HG03521 (cell line): ENCODE measurements around the gene ARHGEF17.
A peak's percentile ranks its signal among the peaks of the same experiment; 100 is the strongest.
"Not testable (repeated sequence)": the region's sequence is repeated elsewhere in the genome, so short reads cannot be mapped to it uniquely, and the experiment has no call there.

Experiments used
- ATAC-seq: cut with Tn5 transposase; IDR thresholded peaks from one replicate; pipeline ENCODE4 v1.9.1; 2021; ENCODE audit warnings: mild to moderate bottlenecking, moderate library complexity; ENCODE audit not compliant: unreplicated experiment

ARHGEF17 gene

GRCh38 chr11:73271936-73272679, 36.0 kb upstream of the ARHGEF17 start, which contains the start of gene P2RY6:
Gene P2RY6 (plus strand): TSS chr11:73272338. CDS start chr11:73296519, 24,181 bp downstream.
- no peak for ATAC-seq

- ATAC-seq, result no peak
These were observed 35.4 kb upstream of the ARHGEF17 start for GRCh38 chr11:73272680-73273038.

GRCh38 chr11:73273222-73273895, 34.7 kb upstream of the ARHGEF17 start:
- no peak for ATAC-seq

GRCh38 chr11:73274191-73274590, 33.9 kb upstream of the ARHGEF17 start:
- not testable (repeated sequence) for ATAC-seq

GRCh38 chr11:73274722-73275380, 33.2 kb upstream of the ARHGEF17 start:
- ATAC-seq, result no peak

- ATAC-seq, result no peak
These were observed 32.7 kb upstream of the ARHGEF17 start for GRCh38 chr11:73275381-73275750.

GRCh38 chr11:73277467-73277866, 30.6 kb upstream of the ARHGEF17 start:
- ATAC-seq, result no peak

- ATAC-seq, result no peak
These were observed 27.4 kb upstream of the ARHGEF17 start for GRCh38 chr11:73280626-73281025.

- ATAC-seq, result no peak
These were observed 26.8 kb upstream of the ARHGEF17 start for GRCh38 chr11:73281201-73281741.

- ATAC-seq, result no peak
These were observed 26.0 kb upstream of the ARHGEF17 start for GRCh38 chr11:73281796-73282660.

GRCh38 chr11:73283276-73284000, 24.6 kb upstream of the ARHGEF17 start:
- ATAC-seq, result no peak

- ATAC-seq, result no peak
These were observed 24.0 kb upstream of the ARHGEF17 start for GRCh38 chr11:73284106-73284505.

GRCh38 chr11:73285721-73286120, 22.4 kb upstream of the ARHGEF17 start:
- ATAC-seq, result no peak

- no peak for ATAC-seq
These were observed 21.8 kb upstream of the ARHGEF17 start for GRCh38 chr11:73286240-73286810.

- no peak for ATAC-seq
These were observed 20.5 kb upstream of the ARHGEF17 start for GRCh38 chr11:73287400-73288101.

- ATAC-seq, result no peak
These were observed 19.7 kb upstream of the ARHGEF17 start for GRCh38 chr11:73288192-73288872.

GRCh38 chr11:73288873-73289707, 19.0 kb upstream of the ARHGEF17 start:
- ATAC-seq, result peak; percentile 61

- ATAC-seq, result no peak
These were observed 17.5 kb upstream of the ARHGEF17 start for GRCh38 chr11:73290536-73290935.
